IPS DF 6.9 (cell line): ENCODE measurements around the gene TANGO6.
"Not testable (repeated sequence)": the region's sequence is repeated elsewhere in the genome, so short reads cannot be mapped to it uniquely, and the experiment has no call there.

ENCODE experiments used
- DNase-seq: peaks from one replicate; pipeline ENCODE4 v3.0.0-alpha.2; 2013; ENCODE audit warnings: low read depth, low spot score
- H3K27ac ChIP-seq: one replicate; pipeline ENCODE4 v1.5.1; 2013; ENCODE audit warnings: low read length, control low read depth
- H3K27me3 ChIP-seq: 2 replicates; pipeline ENCODE4 v1.6.1; 2013; ENCODE audit warnings: mild to moderate bottlenecking, low read length; ENCODE audit not compliant: control insufficient read depth, insufficient read depth
- H3K36me3 ChIP-seq: 2 replicates; pipeline ENCODE4 v1.6.1; 2013; ENCODE audit warnings: low read length; ENCODE audit not compliant: control insufficient read depth, insufficient read depth
- H3K4me1 ChIP-seq: 2 replicates; pipeline ENCODE4 v1.6.1; 2013; ENCODE audit warnings: low read length; ENCODE audit not compliant: control insufficient read depth, insufficient read depth
- H3K4me3 ChIP-seq: 2 replicates; pipeline ENCODE4 v1.5.1; 2013; ENCODE audit warnings: mild to moderate bottlenecking, low read length
- H3K9me3 ChIP-seq: 2 replicates; pipeline ENCODE4 v1.6.1; 2013; ENCODE audit warnings: low read length, inconsistent platforms; ENCODE audit not compliant: control insufficient read depth, insufficient read depth
- WGBS: extraction: QIAGEN DNeasy Blood & Tissue Kit; methylation state at CpG from one replicate; pipeline ENCODE4 v1.1.7; 2013; ENCODE audit warnings: mixed read lengths, missing lambda C conversion rate; ENCODE audit not compliant: insufficient read length, insufficient coverage; 5-methylcytosine and 5-hydroxymethylcytosine counted together

TANGO6 gene

DNA sequence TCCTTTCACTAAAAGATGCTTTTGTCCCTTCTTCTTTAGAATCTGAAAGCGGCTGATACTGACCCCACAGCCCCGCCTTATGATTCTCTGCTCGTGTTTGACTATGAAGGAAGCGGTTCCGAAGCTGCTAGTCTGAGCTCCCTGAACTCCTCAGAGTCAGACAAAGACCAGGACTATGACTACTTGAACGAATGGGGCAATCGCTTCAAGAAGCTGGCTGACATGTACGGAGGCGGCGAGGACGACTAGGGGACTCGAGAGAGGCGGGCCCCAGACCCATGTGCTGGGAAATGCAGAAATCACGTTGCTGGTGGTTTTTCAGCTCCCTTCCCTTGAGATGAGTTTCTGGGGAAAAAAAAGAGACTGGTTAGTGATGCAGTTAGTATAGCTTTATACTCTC is 10.1 kb upstream of the TANGO6 start:
- peaks cover 5% of the 10 kb centered on the region; the same call in 1 of the 2 replicates for H3K36me3 ChIP-seq
- no CpG with 5 or more reads among the region's 14 CpGs for WGBS
- no peaks in the 10 kb centered on the region for H3K27me3 ChIP-seq
- no peak for DNase-seq
- no peak overlapping the region for H3K4me3 ChIP-seq
- no peaks in the 10 kb centered on the region for H3K9me3 ChIP-seq
- no peaks in the 10 kb centered on the region for H3K4me1 ChIP-seq
- no peak overlapping the region for H3K27ac ChIP-seq

DNA sequence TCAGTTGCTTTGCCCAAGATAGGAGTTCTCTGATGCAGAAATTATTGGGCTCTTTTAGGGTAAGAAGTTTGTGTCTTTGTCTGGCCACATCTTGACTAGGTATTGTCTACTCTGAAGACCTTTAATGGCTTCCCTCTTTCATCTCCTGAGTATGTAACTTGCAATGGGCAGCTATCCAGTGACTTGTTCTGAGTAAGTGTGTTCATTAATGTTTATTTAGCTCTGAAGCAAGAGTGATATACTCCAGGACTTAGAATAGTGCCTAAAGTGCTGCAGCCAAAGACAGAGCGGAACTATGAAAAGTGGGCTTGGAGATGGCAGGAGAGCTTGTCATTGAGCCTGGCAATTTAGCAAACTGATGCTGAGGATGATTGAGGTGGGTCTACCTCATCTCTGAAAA is 8.8 kb upstream of the TANGO6 start:
- Histone ChIP-seq H3K36me3 (peaks cover 3% of the 10 kb centered on the region; the same call in 1 of the 2 replicates), H3K4me1 (no peaks in the 10 kb centered on the region), H3K4me3 (no peak overlapping the region), H3K9me3 (no peaks in the 10 kb centered on the region), H3K27ac (no peak overlapping the region), H3K27me3 (no peaks in the 10 kb centered on the region)
- no CpG with 5 or more reads among the region's 1 CpG for WGBS
- no peak for DNase-seq

DNA sequence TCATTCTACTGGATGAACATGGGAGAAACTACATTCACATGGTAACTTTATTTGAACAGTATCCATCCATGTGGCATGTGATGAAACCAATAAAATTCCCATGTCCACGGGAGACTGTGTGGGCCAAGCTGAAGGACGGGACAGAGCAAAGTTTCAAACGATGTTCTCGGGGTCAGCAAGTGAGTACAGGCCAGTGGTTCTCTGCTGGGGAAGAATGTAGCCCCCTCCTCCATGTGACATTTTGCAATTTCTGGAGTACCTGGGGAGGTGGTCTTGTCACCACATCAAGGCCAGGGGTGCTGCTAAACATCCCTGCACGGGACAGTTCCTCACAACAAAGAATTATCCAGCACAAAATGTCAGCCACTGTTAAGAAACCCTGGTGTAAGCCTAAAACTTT is 7.4 kb upstream of the TANGO6 start:
- Histone ChIP-seq H3K27me3 (no peaks in the 10 kb centered on the region), H3K9me3 (no peaks in the 10 kb centered on the region), H3K27ac (no peak overlapping the region), H3K4me3 (no peak overlapping the region), H3K36me3 (peaks cover 3% of the 10 kb centered on the region; the same call in 1 of the 2 replicates), H3K4me1 (no peaks in the 10 kb centered on the region)
- WGBS = no CpG with 5 or more reads among the region's 5 CpGs
- no peak for DNase-seq

DNA sequence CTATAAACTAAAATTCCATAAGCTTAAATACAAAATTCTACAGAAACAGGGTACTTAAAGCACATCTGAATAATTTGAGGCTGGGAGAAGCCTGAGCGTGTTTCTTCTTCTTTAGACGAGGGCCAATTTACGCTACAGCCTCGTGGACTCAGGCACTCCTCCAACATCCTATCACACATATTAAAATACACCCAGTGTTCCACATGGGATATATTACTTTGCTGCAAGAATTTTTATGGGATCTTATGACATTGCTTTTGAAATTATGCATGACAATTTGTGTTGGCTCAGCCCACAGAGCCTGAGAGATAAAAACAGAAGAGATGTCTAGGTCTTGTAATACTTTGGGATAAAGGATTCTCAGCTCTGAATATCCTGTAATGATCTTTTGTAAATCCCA is 3.5 kb upstream of the TANGO6 start:
- no peak overlapping the region for H3K27ac ChIP-seq
- H3K4me3 ChIP-seq = no peak overlapping the region
- no peak for DNase-seq
- no peaks in the 10 kb centered on the region for H3K27me3 ChIP-seq
- H3K4me1 ChIP-seq = no peaks in the 10 kb centered on the region
- H3K9me3 ChIP-seq = no peaks in the 10 kb centered on the region
- no CpG with 5 or more reads among the region's 4 CpGs for WGBS
- H3K36me3 ChIP-seq = no peaks in the 10 kb centered on the region; the same call in 1 of the 2 replicates

DNA sequence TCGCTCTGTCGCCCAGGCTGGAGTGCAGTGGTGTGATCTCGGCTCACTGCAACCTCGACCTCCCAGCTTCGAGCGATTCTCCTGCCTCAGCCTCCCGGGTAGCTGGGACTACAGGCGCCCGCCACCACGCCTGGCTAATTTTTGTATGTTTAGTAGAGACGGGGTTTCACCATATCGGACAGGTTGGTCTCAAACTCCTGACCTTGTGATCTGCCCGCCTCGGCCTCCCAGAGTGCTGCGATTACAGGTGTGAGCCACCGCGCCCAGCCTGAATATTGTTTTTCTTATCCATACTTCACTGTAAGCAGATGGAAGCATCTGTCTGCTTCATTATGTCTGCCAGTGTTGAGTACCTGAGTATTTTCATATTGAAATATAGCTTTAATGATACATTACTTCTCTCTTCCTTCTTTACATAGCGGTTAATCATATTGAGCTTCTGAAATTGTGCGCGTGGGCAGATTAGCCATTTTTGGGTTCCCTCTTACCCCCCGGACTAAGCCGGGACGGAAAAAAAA is 308 bp upstream of the TANGO6 start:
- no CpG with 5 or more reads among the region's 23 CpGs for WGBS
- not testable (repeated sequence) for H3K9me3 ChIP-seq, H3K36me3 ChIP-seq, DNase-seq, H3K27me3 ChIP-seq, H3K4me1 ChIP-seq, H3K4me3 ChIP-seq, H3K27ac ChIP-seq

DNA sequence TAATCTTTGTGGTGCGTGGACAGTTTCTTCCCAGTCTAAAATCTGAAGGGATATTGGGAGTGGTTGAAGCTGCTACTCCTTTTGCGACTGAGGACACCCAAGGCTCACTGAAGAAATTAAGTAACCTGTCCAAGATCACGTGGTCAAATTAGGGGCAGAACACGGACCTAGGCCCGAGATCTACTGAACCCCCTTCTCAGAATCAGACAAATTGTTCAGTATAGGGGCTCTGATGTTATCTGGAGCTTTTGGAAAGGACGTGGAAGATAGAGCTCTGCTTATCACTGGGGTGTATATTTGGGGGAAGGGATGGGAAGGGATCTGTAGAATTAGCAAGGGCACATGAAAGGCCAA is 857 bp downstream of the TANGO6 start:
- no CpG with 5 or more reads among the region's 6 CpGs for WGBS
- no peaks in the 10 kb centered on the region; the same call in 1 of the 2 replicates for H3K4me1 ChIP-seq
- no peaks in the 10 kb centered on the region for H3K9me3 ChIP-seq
- peak overlapping the region; percentile 62; the same call in 1 of the 2 replicates for H3K4me3 ChIP-seq
- no peak overlapping the region for H3K27ac ChIP-seq
- H3K27me3 ChIP-seq = no peaks in the 10 kb centered on the region
- H3K36me3 ChIP-seq = no peaks in the 10 kb centered on the region
- DNase-seq = no peak

DNA sequence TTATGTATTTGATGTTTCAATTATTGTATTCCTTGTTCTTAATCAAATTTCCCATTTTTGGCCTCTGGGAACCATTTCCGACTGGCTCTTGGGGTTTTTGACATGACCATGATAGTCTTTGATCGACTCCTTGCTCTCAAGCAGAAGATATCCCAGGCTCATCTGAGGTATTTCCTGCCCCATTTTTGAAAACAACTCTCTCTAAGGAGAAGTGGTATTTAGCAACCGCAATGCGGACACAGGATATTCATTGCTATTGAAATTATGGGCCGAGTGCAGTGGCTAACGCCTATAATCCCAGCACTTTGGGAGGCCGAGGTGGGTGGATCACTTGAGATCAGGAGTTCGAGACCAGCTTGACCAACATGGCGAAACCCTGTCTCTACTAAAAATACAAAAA is 5.5 kb downstream of the TANGO6 start:
- Histone ChIP-seq H3K27me3 (no peaks in the 10 kb centered on the region), H3K4me1 (no peaks in the 10 kb centered on the region; the same call in 1 of the 2 replicates), H3K27ac (no peak overlapping the region), H3K9me3 (no peaks in the 10 kb centered on the region), H3K4me3 (no peak overlapping the region), H3K36me3 (no peaks in the 10 kb centered on the region)
- no CpG with 5 or more reads among the region's 9 CpGs for WGBS
- DNase-seq = no peak

DNA sequence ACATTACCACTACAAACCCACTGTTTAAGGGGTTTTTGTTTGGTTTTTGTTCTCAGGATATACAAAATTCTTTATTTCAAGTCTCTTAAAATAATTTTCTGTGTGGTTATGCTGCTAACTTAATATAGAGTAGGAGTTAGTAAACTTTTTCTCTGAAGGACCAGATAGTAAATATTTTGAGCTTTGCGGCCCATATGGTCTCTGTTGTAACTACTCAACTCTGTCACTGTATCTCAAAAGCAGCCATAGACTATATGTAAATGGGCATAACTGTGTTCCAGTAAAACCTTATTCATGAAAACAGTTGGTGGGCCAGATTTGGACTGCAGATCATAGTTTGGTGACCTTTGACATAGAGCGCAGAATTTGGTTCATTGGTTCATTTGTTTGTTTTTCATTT is 7.2 kb downstream of the TANGO6 start:
- no peak overlapping the region for H3K27ac ChIP-seq
- H3K4me3 ChIP-seq = no peak overlapping the region
- H3K4me1 ChIP-seq = no peaks in the 10 kb centered on the region; the same call in 1 of the 2 replicates
- no peaks in the 10 kb centered on the region for H3K36me3 ChIP-seq
- no CpG with 5 or more reads among the region's 2 CpGs for WGBS
- no peaks in the 10 kb centered on the region for H3K27me3 ChIP-seq
- DNase-seq = no peak
- no peaks in the 10 kb centered on the region for H3K9me3 ChIP-seq

DNA sequence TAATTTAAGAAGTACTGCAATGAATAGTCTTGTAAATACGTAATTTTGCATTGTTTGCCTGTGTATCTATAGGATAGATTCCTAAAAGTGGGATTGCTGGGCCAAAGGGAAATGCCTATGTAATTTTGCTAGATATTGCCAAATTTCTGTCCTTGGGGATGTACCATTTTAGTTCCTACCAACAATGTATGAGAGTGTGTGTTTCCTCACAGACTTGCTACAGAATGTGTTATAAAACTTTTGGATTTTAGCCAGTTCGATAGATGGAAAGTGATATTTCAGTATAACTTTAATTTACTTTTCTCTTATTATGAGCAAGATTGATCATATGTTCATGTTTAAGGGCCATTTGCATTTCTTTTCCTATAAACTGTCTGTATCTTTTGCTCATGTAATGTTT is 8.3 kb downstream of the TANGO6 start:
- Histone ChIP-seq H3K36me3 (no peaks in the 10 kb centered on the region), H3K4me1 (no peaks in the 10 kb centered on the region; the same call in 1 of the 2 replicates), H3K27ac (no peak overlapping the region), H3K27me3 (no peaks in the 10 kb centered on the region), H3K4me3 (no peak overlapping the region), H3K9me3 (no peaks in the 10 kb centered on the region)
- no CpG with 5 or more reads among the region's 2 CpGs for WGBS
- no peak for DNase-seq

DNA sequence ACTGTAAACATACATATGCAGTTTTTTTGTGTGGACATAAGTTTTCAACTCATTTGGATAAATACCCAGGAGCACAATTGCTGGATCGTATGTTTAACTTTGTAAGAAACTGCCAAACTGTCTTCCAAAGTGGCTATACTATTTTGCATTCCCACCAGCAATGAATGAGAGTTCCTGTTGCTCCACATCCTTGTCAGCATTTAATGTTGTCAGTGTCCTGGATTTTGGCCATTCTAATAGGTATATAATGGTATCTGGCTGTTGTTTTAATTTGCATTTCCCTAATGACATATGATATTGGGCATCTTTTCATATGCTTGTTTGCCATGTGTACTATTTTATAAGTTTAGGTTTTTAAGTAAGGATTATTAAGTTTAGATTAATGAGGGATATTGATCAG is 14.1 kb downstream of the TANGO6 start:
- no peak for DNase-seq
- WGBS = no CpG with 5 or more reads among the region's 1 CpG
- Histone ChIP-seq H3K27me3 (no peaks in the 10 kb centered on the region), H3K27ac (no peak overlapping the region), H3K4me3 (no peak overlapping the region), H3K9me3 (no peaks in the 10 kb centered on the region), H3K36me3 (no peaks in the 10 kb centered on the region), H3K4me1 (no peaks in the 10 kb centered on the region)

DNA sequence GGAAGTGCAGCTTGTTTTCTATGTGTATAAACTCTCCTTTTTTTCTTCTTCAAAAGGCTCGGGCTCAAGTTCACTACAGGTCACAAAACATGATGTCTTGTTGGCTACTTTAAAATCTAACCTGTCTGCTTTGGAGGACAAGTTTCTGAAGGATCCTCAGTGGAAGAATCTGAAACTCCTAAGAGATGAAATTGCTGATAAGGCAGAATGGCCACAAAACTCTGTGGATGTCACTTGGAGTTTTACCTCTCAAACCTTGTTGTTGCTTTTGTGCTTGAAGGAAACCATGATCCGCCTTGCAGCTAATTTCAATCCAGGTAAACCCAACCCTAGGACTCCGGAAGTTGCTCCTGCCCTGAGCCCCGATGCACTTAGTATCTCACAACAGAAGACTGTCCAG is 16.5 kb downstream of the TANGO6 start:
- Histone ChIP-seq H3K4me3 (no peak overlapping the region), H3K9me3 (no peaks in the 10 kb centered on the region), H3K27me3 (no peaks in the 10 kb centered on the region), H3K27ac (no peak overlapping the region), H3K36me3 (no peaks in the 10 kb centered on the region), H3K4me1 (no peaks in the 10 kb centered on the region)
- DNase-seq = no peak
- no CpG with 5 or more reads among the region's 4 CpGs for WGBS
